Suppressor macrophage treated with lipopolysaccharide for 4 hours (primary cell): ENCODE measurements around the gene EPHA2.
"Not testable (repeated sequence)": the region's sequence is repeated elsewhere in the genome, so short reads cannot be mapped to it uniquely, and the experiment has no call there.

ENCODE experiments used
- DNase-seq: peaks from one replicate; pipeline ENCODE4 v3.0.0-alpha.2; 2020

The EPHA2 gene

GRCh38 chr1:16155537-16156410, at the start of gene EPHA2:
EPHA2 (minus strand) TSS chr1:16156069; CDS start chr1:16155932, 137 bp downstream.
- peak; percentile 53 for DNase-seq

- no peak for DNase-seq
These were observed 49.4 kb upstream of the EPHA2 start for GRCh38 chr1:16205334-16205671.

GRCh38 chr1:16204634-16205333, 48.9 kb upstream of the EPHA2 start:
- no peak for DNase-seq

GRCh38 chr1:16204216-16204615, 48.3 kb upstream of the EPHA2 start:
- DNase-seq: no peak

GRCh38 chr1:16203550-16203949, 47.7 kb upstream of the EPHA2 start:
- no peak for DNase-seq

- DNase-seq: no peak
These were observed 46.7 kb upstream of the EPHA2 start for GRCh38 chr1:16202281-16203210.

GRCh38 chr1:16199700-16200099, 43.8 kb upstream of the EPHA2 start:
- DNase-seq: no peak

- DNase-seq: no peak
These were observed 43.3 kb upstream of the EPHA2 start for GRCh38 chr1:16199157-16199501.

- DNase-seq: no peak
These were observed 42.7 kb upstream of the EPHA2 start for GRCh38 chr1:16198444-16199156.

- DNase-seq: no peak
These were observed 41.0 kb upstream of the EPHA2 start for GRCh38 chr1:16196874-16197273.

GRCh38 chr1:16196139-16196538, 40.3 kb upstream of the EPHA2 start:
- not testable (repeated sequence) for DNase-seq

- no peak for DNase-seq
These were observed 39.6 kb upstream of the EPHA2 start for GRCh38 chr1:16195518-16195905.

- no peak for DNase-seq
These were observed 36.2 kb upstream of the EPHA2 start for GRCh38 chr1:16191916-16192546.

GRCh38 chr1:16191309-16191708, 35.4 kb upstream of the EPHA2 start:
- DNase-seq: no peak

- DNase-seq: no peak
These were observed 34.2 kb upstream of the EPHA2 start for GRCh38 chr1:16189921-16190621.

GRCh38 chr1:16189003-16189402, 33.1 kb upstream of the EPHA2 start:
- DNase-seq: no peak

- DNase-seq: peak; percentile 75
These were observed 32.0 kb upstream of the EPHA2 start for GRCh38 chr1:16187748-16188401.

- DNase-seq: no peak
These were observed 30.9 kb upstream of the EPHA2 start for GRCh38 chr1:16186655-16187235.

GRCh38 chr1:16184557-16185303, 28.9 kb upstream of the EPHA2 start:
- DNase-seq: no peak
